SK-N-SH (cell line): ENCODE data around the gene RHBG.

Experiments
- EZH2phosphoT487 ChIP-seq: fragments of 200-600 bp; sonication (generic); IDR thresholded peaks from 2 replicates; pipeline ENCODE4 v1.6.1; 2017; ENCODE audit warnings: low read depth, mixed run types, mild to moderate bottlenecking, antibody characterized with exemption, moderate library complexity, borderline replicate concordance
- RCOR1 ChIP-seq: fragments of 150-350 bp; IDR thresholded peaks from 2 replicates; pipeline ENCODE4 v1.6.1; 2017; ENCODE audit warnings: antibody characterized with exemption, low read length
- REST ChIP-seq: IDR thresholded peaks from 2 replicates; pipeline ENCODE4 v1.6.1; 2012; ENCODE audit warnings: mild to moderate bottlenecking, low read depth, low read length, moderate library complexity
- RFX5 ChIP-seq: IDR thresholded peaks from 2 replicates; pipeline ENCODE4 v1.6.1; 2012; ENCODE audit warnings: mild to moderate bottlenecking, improper control_type of control experiment, low read length
- SIN3A ChIP-seq: IDR thresholded peaks from 2 replicates; pipeline ENCODE4 v1.6.1; 2012; ENCODE audit warnings: low read depth, mild to moderate bottlenecking, low read length, moderate library complexity, borderline replicate concordance
- SMC3 ChIP-seq: IDR thresholded peaks from 2 replicates; pipeline ENCODE4 v1.6.1; 2012; ENCODE audit warnings: low read depth, low read length, improper control_type of control experiment
- TAF1 ChIP-seq: IDR thresholded peaks from 2 replicates; pipeline ENCODE4 v1.6.1; 2012; ENCODE audit warnings: low read depth, mild to moderate bottlenecking, low read length, moderate library complexity, borderline replicate concordance
- USF1 ChIP-seq: IDR thresholded peaks from 2 replicates; pipeline ENCODE4 v1.4.0; 2012; ENCODE audit warnings: low read depth, borderline replicate concordance
- YY1 ChIP-seq: IDR thresholded peaks from 2 replicates; pipeline ENCODE4 v1.4.0; 2012; ENCODE audit warnings: low read depth, mild to moderate bottlenecking
- ZBTB33 ChIP-seq: IDR thresholded peaks from 2 replicates; pipeline ENCODE4 v1.4.0; 2012; ENCODE audit warnings: low read depth, borderline replicate concordance
- TF ChIP-seq, protein P1 (sequence below): fragments of 200-600 bp; sonication (generic); IDR thresholded peaks from 2 replicates; pipeline ENCODE4 v1.6.1; 2017; ENCODE audit warnings: antibody characterized with exemption, mild to moderate bottlenecking, moderate library complexity
- TF ChIP-seq, protein P2 (sequence below): IDR thresholded peaks from 2 replicates; pipeline ENCODE4; 2012

DNA sequence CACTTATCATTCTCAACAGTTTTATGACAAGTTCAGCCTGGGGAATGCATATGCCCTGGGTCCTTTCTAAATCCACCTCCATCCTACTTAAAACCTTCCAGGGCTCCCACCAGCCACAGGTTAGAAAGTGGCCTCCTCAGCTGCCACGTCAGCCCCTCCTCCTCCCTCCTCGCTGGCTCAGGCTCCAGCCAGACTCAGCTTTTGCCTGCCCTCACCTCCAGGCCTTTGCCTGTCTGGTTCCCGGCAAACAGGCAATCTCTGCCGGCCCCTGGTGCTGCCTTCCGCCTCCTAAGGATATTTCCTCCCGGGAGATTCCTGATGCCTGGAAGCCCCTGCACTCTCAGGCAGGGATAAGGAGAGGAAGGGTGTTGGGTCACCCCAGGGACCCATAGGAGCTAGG, 9.5 kb downstream of the RHBG start:
- TF ChIP-seq, protein P1, sequence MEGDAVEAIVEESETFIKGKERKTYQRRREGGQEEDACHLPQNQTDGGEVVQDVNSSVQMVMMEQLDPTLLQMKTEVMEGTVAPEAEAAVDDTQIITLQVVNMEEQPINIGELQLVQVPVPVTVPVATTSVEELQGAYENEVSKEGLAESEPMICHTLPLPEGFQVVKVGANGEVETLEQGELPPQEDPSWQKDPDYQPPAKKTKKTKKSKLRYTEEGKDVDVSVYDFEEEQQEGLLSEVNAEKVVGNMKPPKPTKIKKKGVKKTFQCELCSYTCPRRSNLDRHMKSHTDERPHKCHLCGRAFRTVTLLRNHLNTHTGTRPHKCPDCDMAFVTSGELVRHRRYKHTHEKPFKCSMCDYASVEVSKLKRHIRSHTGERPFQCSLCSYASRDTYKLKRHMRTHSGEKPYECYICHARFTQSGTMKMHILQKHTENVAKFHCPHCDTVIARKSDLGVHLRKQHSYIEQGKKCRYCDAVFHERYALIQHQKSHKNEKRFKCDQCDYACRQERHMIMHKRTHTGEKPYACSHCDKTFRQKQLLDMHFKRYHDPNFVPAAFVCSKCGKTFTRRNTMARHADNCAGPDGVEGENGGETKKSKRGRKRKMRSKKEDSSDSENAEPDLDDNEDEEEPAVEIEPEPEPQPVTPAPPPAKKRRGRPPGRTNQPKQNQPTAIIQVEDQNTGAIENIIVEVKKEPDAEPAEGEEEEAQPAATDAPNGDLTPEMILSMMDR = no peak
- TF ChIP-seq SIN3A = no peak
- TF ChIP-seq RCOR1 = no peak
- no peak for TF ChIP-seq YY1
- no peak for TF ChIP-seq REST
- no peak for TF ChIP-seq ZBTB33
- no peak for TF ChIP-seq USF1
- TF ChIP-seq SMC3 = no peak
- TF ChIP-seq TAF1 = no peak
- no peak for TF ChIP-seq EZH2phosphoT487
- TF ChIP-seq RFX5 = no peak
- TF ChIP-seq, protein P2, sequence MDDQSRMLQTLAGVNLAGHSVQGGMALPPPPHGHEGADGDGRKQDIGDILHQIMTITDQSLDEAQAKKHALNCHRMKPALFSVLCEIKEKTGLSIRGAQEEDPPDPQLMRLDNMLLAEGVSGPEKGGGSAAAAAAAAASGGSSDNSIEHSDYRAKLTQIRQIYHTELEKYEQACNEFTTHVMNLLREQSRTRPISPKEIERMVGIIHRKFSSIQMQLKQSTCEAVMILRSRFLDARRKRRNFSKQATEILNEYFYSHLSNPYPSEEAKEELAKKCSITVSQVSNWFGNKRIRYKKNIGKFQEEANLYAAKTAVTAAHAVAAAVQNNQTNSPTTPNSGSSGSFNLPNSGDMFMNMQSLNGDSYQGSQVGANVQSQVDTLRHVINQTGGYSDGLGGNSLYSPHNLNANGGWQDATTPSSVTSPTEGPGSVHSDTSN = no peak
